Body of pancreas (tissue), 4 donors: ENCODE data around the gene GMPR. TPM values are rescaled to one million over a fixed set of nuclear protein-coding genes. Genes with fewer than 3 reads are reported as not detected.

ENCODE experiments used
- ATAC-seq: fragments of 150-250 bp; one replicate; pipeline ENCODE4 v1.9.1; 2016
- DNase-seq, 4 donors: peaks; one replicate each; pipeline ENCODE4 v3.0.0-alpha.2; 2019
- H3K27ac ChIP-seq, 4 donors: fragments of 200-600 bp; sonication (generic); 1 replicate in 3 of 4; 2 replicates in 1 of 4; pipeline versions ENCODE4 v1.5.1 to v1.6.1; 2016 to 2019; ENCODE audit warnings: mild to moderate bottlenecking in 1 of 4, mixed read lengths in 1 of 4, moderate library complexity in 1 of 4
- H3K27me3 ChIP-seq, 2 donors: fragments of 200-600 bp; sonication (generic); one replicate each; pipeline ENCODE4 v1.6.0; 2016; ENCODE audit warnings: mild to moderate bottlenecking in 1 of 2
- H3K36me3 ChIP-seq, 2 donors: fragments of 200-600 bp; sonication (generic); replicated peaks in 1 of 2; 2 replicates each; pipeline ENCODE4 v1.5.1; 2016; ENCODE audit warnings: low read depth in 2 of 2; ENCODE audit not compliant: insufficient read depth in 1 of 2
- H3K4me1 ChIP-seq: fragments of 200-600 bp; sonication (generic); one replicate; pipeline ENCODE4 v1.6.0; 2016
- H3K4me3 ChIP-seq, 2 donors: fragments of 200-600 bp; sonication (generic); 1 replicate in 1 of 2; 2 replicates in 1 of 2; pipeline ENCODE4 v1.5.1; 2016 to 2019
- H3K9me3 ChIP-seq, 3 donors: fragments of 200-600 bp; sonication (generic); 1 replicate in 2 of 3; 2 replicates in 1 of 3; pipeline ENCODE4 v1.5.1; 2016
- CTCF ChIP-seq, 7 experiments: fragments of 450-650 bp in 4 of 7; fragments of 200-600 bp in 3 of 7; sonication (generic) in 3 of 7; IDR thresholded peaks; one replicate each; pipeline ENCODE4 v1.5.1; 2016 to 2019; ENCODE audit warnings: antibody characterized with exemption in 7 of 7
- POLR2A ChIP-seq, 3 donors: fragments of 450-650 bp; IDR thresholded peaks; one replicate each; pipeline ENCODE4 v1.6.1; 2016; ENCODE audit warnings: antibody characterized with exemption in 3 of 3, mild to moderate bottlenecking in 2 of 3
- whole genome bisulfite sequencing, 2 donors: methylation state at CpG; one replicate each; pipeline ENCODE4 v1.1.5; 2017; 5-methylcytosine and 5-hydroxymethylcytosine counted together
- intact Hi-C: fragments of 100-400 bp; cut with DNase I; formaldehyde crosslinking; loops from one replicate; pipeline ENCODE4 v1.15.1; 2023
- total RNA-seq, 2 donors: library from RNA; depleted of rRNA; stranded (reverse); fragments of >200 nt; gene quantifications; one replicate each; pipeline ENCODE4 v1.1.0, GENCODE V29; 2016

The GMPR gene
- total RNA-seq, 2 donors from 2014 or later, result 7.9 to 14.0 TPM

GRCh38 chr6:16311763-16312162 is 73.4 kb downstream of the GMPR start:
- ATAC-seq (no peak), DNase-seq (no peak)
- no peaks in the 10 kb centered on the region for H3K9me3 ChIP-seq
- no peaks in the 10 kb centered on the region for H3K4me1 ChIP-seq
- no peak overlapping the region for H3K27ac ChIP-seq
- WGBS, 2 donors, result 92 to 97% methylated on average over 6 of the region's 6 CpGs
- H3K4me3 ChIP-seq, result no peak overlapping the region
- TF ChIP-seq CTCF (IDR thresholded peaks at IDR 0.05), result no peak
- TF ChIP-seq POLR2A (IDR thresholded peaks at IDR 0.05), result no peak
- H3K36me3 ChIP-seq, result no peaks in the 10 kb centered on the region
- H3K27me3 ChIP-seq, result no peaks in the 10 kb centered on the region
- intact Hi-C loops, result no loop called here

- Histone ChIP-seq H3K9me3 (no peaks in the 10 kb centered on the region), H3K36me3 (no peaks in the 10 kb centered on the region), H3K4me1 (no peaks in the 10 kb centered on the region), H3K4me3 (no peak overlapping the region), H3K27me3 (no peaks in the 10 kb centered on the region), H3K27ac (no peak overlapping the region)
- TF ChIP-seq POLR2A (IDR thresholded peaks at IDR 0.05), result no peak
- TF ChIP-seq CTCF (IDR thresholded peaks at IDR 0.05), result no peak
- WGBS, 2 donors, result 91 to 97% methylated on average over 9 of the region's 9 CpGs
- intact Hi-C loops, result no loop called here
- ATAC-seq (no peak), DNase-seq (no peak)
These were observed 75.3 kb downstream of the GMPR start for GRCh38 chr6:16313732-16314131.

- Histone ChIP-seq H3K9me3 (no peaks in the 10 kb centered on the region), H3K27ac (no peak overlapping the region), H3K36me3 (no peaks in the 10 kb centered on the region), H3K27me3 (no peaks in the 10 kb centered on the region), H3K4me1 (no peaks in the 10 kb centered on the region), H3K4me3 (no peak overlapping the region)
- 89 to 98% methylated on average over 4 of the region's 4 CpGs for WGBS, 2 donors
- ATAC-seq (no peak), DNase-seq (no peak)
- intact Hi-C loops, result no loop called here
- TF ChIP-seq POLR2A (IDR thresholded peaks at IDR 0.05), result no peak
- no peak for TF ChIP-seq CTCF (IDR thresholded peaks at IDR 0.05)
These were observed 75.9 kb downstream of the GMPR start for GRCh38 chr6:16314296-16314695.

GRCh38 chr6:16316741-16317251 is 78.4 kb downstream of the GMPR start:
- TF ChIP-seq CTCF (IDR thresholded peaks at IDR 0.05) (peak; percentile 40 to 75 (median 64)), POLR2A (IDR thresholded peaks at IDR 0.05) (no peak)
- WGBS, 2 donors, result 62 to 68% methylated on average over 7 of the region's 7 CpGs
- Histone ChIP-seq H3K27ac (no peak overlapping the region), H3K27me3 (no peaks in the 10 kb centered on the region), H3K36me3 (no peaks in the 10 kb centered on the region), H3K4me1 (peaks cover 7% of the 10 kb centered on the region), H3K9me3 (no peaks in the 10 kb centered on the region), H3K4me3 (no peak overlapping the region)
- intact Hi-C loops, result no loop called here
- DNase-seq (peak in 2 of 4 donors; percentile 29 to 57), ATAC-seq (no peak)

DNA sequence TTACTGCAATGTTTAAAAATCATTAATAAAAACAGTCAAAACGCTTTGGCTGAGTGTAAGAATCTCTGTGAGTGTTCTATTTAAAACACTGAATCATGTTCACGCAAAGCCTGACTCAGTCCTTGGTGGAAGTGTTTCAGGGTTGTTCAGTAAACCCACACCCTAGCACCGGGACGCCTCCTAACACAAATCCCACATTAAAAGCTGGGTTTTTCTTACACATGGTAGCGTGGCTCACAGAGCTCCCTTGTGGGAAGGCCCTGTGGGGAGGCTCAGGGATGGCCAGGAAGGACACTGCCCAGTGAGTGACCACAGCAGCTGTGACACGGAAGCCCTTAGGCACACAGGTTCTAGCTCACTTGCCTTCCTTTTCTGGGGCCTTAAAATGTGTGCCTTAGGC is 80.2 kb downstream of the GMPR start:
- Histone ChIP-seq H3K9me3 (no peaks in the 10 kb centered on the region), H3K27me3 (no peaks in the 10 kb centered on the region), H3K4me1 (peaks cover 7% of the 10 kb centered on the region), H3K4me3 (no peak overlapping the region), H3K36me3 (no peaks in the 10 kb centered on the region), H3K27ac (peak overlapping the region in 1 of 4 donors; percentile 0)
- no peak for ATAC-seq
- no peak for TF ChIP-seq POLR2A (IDR thresholded peaks at IDR 0.05)
- TF ChIP-seq CTCF (IDR thresholded peaks at IDR 0.05), result no peak
- 77 to 86% methylated on average over 6 of the region's 6 CpGs for WGBS, 2 donors
- DNase-seq, result no peak
- intact Hi-C loops, result no loop called here
